HepG2 (cell line): Measurements from ENCODE around the gene ALCAM. TPM values are rescaled to one million over a fixed set of nuclear protein-coding genes. Genes with fewer than 3 reads are reported as not detected.
A peak's percentile ranks its signal among the peaks of the same experiment; 100 is the strongest.

Experiments used
- AGO2 ChIP-seq: fragments of 200-400 bp; formaldehyde crosslinking; optimal IDR thresholded peaks from 2 replicates; pipeline ENCODE3; 2017; ENCODE audit warnings: mild to moderate bottlenecking, low read depth, low read length, moderate library complexity
- ATRX ChIP-seq: sonication (generic); formaldehyde crosslinking; IDR thresholded peaks from 2 replicates; pipeline ENCODE4 v1.4.0; 2020; ENCODE audit warnings: missing genetic modification reagents, borderline replicate concordance
- FOSL1 ChIP-seq: sonication (generic); formaldehyde crosslinking; IDR thresholded peaks from 2 replicates; pipeline ENCODE4 v1.9.0; 2021; ENCODE audit warnings: missing genetic modification reagents, borderline replicate concordance
- HOXD1 ChIP-seq: sonication (generic); formaldehyde crosslinking; IDR thresholded peaks from 2 replicates; pipeline ENCODE4 v1.5.0; 2020; ENCODE audit warnings: missing genetic modification reagents
- MBNL3 ChIP-seq: fragments of 250-450 bp; sonication (Bioruptor Pico); conservative IDR thresholded peaks from 2 replicates; pipeline ENCODE4 v1.8.0; 2022; ENCODE audit warnings: mild to moderate bottlenecking, inconsistent platforms
- PITX1 ChIP-seq: sonication (generic); formaldehyde crosslinking; IDR thresholded peaks from 2 replicates; pipeline ENCODE4 v1.5.1; 2020; ENCODE audit warnings: mild to moderate bottlenecking, missing genetic modification reagents
- SNAPC4 ChIP-seq: sonication (generic); formaldehyde crosslinking; IDR thresholded peaks from 2 replicates; pipeline ENCODE4 v1.4.0; 2020; ENCODE audit warnings: mild to moderate bottlenecking, missing genetic modification reagents
- SOX5 ChIP-seq: IDR thresholded peaks from 2 replicates; pipeline ENCODE4 v1.6.1; 2016; ENCODE audit warnings: borderline replicate concordance
- THYN1 ChIP-seq: sonication (generic); formaldehyde crosslinking; IDR thresholded peaks from 2 replicates; pipeline ENCODE4 v1.8.1; 2023; ENCODE audit warnings: low read depth, mild to moderate bottlenecking, moderate library complexity, missing genetic modification reagents, borderline replicate concordance
- TOPORS ChIP-seq: sonication (generic); formaldehyde crosslinking; IDR thresholded peaks from 2 replicates; pipeline ENCODE4 v1.8.0; 2023; ENCODE audit warnings: mild to moderate bottlenecking, missing genetic modification reagents
- ZNF530 ChIP-seq: sonication (generic); formaldehyde crosslinking; IDR thresholded peaks from 2 replicates; pipeline ENCODE4 v1.5.0; 2020; ENCODE audit warnings: low read depth, mild to moderate bottlenecking, missing genetic modification reagents
- ZNF670 ChIP-seq: sonication (generic); formaldehyde crosslinking; IDR thresholded peaks from 2 replicates; pipeline ENCODE4 v1.8.0; 2022; ENCODE audit warnings: mild to moderate bottlenecking, missing genetic modification reagents, borderline replicate concordance
- ZNF766 ChIP-seq: sonication (generic); formaldehyde crosslinking; IDR thresholded peaks from 2 replicates; pipeline ENCODE4 v1.5.0; 2020; ENCODE audit warnings: missing genetic modification reagents, borderline replicate concordance
- polyA plus RNA-seq, 8 experiments: library from polyadenylated mRNA; depleted of rRNA in 3 of 8; stranded (reverse) in 7 of 8; unstranded in 1 of 8; fragments of >200 nt; fragmentation: Illumina TruSeq in 4 of 8; extraction: Trizol in 4 of 8; gene quantifications; 2 replicates each; pipeline versions ENCODE4 v1.2.1 to v1.2.3, GENCODE V29; 2011 to 2016; ENCODE audit warnings: low read depth in 4 of 8, missing spikeins in 1 of 8, mixed read lengths in 1 of 8; ENCODE audit not compliant: insufficient read depth in 1 of 8
- total RNA-seq, 5 experiments: library from RNA; depleted of rRNA; stranded (reverse); fragments of >200 nt; fragmentation: Illumina TruSeq; extraction: Trizol; gene quantifications; 2 replicates each; pipeline ENCODE4 v1.2.3, GENCODE V29; 2016; ENCODE audit warnings: low read depth in 1 of 5
- TF ChIP-seq, protein P1 (sequence below), 2 experiments: fragments of 450-650 bp in 1 of 2; sonication (generic) in 1 of 2; formaldehyde crosslinking in 1 of 2; IDR thresholded peaks; 2 replicates each; pipeline versions ENCODE4 v1.6.1 to v1.8.0; 2016 to 2022; ENCODE audit warnings: antibody characterized with exemption in 1 of 2, mild to moderate bottlenecking in 1 of 2, missing genetic modification reagents in 1 of 2

The ALCAM gene
- total and polyA plus RNA-seq, 2 of the 13 experiments (the other 11 are each of a cell fraction or from before 2014, with no cell fraction given): 26.0 to 33.1 TPM

- TF ChIP-seq ZNF766 (CRISPR knock-in tag) (0 out of 2 replicates have a peak, but pooled peaks have one; percentile 25), MBNL3 (CRISPR knock-in tag) (no peak), ZNF670 (CRISPR knock-in tag) (peak; percentile 50; the same call in 1 of the 2 replicates), ZNF530 (no peak), TOPORS (CRISPR knock-in tag) (no peak), FOSL1 (peak; percentile 31; the same call in 1 of the 2 replicates), ATRX (CRISPR knock-in tag) (no peak), AGO2 (peak; percentile 13), SNAPC4 (CRISPR knock-in tag) (no peak), THYN1 (no peak), HOXD1 (CRISPR knock-in tag) (0 out of 2 replicates have a peak, but pooled peaks have one; percentile 10), SOX5 (CRISPR knock-in tag) (no peak), PITX1 (CRISPR knock-in tag) (peak; percentile 22; the same call in 1 of the 2 replicates)
- TF ChIP-seq, protein P1, sequence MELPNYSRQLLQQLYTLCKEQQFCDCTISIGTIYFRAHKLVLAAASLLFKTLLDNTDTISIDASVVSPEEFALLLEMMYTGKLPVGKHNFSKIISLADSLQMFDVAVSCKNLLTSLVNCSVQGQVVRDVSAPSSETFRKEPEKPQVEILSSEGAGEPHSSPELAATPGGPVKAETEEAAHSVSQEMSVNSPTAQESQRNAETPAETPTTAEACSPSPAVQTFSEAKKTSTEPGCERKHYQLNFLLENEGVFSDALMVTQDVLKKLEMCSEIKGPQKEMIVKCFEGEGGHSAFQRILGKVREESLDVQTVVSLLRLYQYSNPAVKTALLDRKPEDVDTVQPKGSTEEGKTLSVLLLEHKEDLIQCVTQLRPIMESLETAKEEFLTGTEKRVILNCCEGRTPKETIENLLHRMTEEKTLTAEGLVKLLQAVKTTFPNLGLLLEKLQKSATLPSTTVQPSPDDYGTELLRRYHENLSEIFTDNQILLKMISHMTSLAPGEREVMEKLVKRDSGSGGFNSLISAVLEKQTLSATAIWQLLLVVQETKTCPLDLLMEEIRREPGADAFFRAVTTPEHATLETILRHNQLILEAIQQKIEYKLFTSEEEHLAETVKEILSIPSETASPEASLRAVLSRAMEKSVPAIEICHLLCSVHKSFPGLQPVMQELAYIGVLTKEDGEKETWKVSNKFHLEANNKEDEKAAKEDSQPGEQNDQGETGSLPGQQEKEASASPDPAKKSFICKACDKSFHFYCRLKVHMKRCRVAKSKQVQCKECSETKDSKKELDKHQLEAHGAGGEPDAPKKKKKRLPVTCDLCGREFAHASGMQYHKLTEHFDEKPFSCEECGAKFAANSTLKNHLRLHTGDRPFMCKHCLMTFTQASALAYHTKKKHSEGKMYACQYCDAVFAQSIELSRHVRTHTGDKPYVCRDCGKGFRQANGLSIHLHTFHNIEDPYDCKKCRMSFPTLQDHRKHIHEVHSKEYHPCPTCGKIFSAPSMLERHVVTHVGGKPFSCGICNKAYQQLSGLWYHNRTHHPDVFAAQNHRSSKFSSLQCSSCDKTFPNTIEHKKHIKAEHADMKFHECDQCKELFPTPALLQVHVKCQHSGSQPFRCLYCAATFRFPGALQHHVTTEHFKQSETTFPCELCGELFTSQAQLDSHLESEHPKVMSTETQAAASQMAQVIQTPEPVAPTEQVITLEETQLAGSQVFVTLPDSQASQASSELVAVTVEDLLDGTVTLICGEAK (IDR thresholded peaks at IDR 0.05): no peak
- TF ChIP-seq, protein P1 (CRISPR knock-in tag; IDR thresholded peaks at IDR 0.05): no peak
Measured at GRCh38 chr3:105367406-105368213, 901 bp downstream of the ALCAM start (continued).
